Hematopoietic multipotent progenitor cell (in vitro differentiated cells): ENCODE measurements around the gene RARS2. TPM values are rescaled to one million over a fixed set of nuclear protein-coding genes. Genes with fewer than 3 reads are reported as not detected.
"Not testable (repeated sequence)": the region's sequence is repeated elsewhere in the genome, so short reads cannot be mapped to it uniquely, and the experiment has no call there.

Experiments used
- DNase-seq, 3 donors: peaks; one replicate each; pipeline ENCODE4 v3.0.0-alpha.2; 2011 to 2015; ENCODE audit warnings: low read depth in 2 of 3, low spot score in 2 of 3
- small RNA-seq: library from RNA; depleted of rRNA; stranded (forward); fragments of <200 nt; gene quantifications from one replicate; pipeline ENCODE3, GENCODE V24; 2012
- total RNA-seq: library from RNA; depleted of rRNA; stranded (reverse); fragments of >200 nt; gene quantifications from one replicate; pipeline ENCODE4 v1.2.3, GENCODE V29; 2012

The RARS2 gene
- total RNA-seq, 1 donor = 7.0 TPM

DNA sequence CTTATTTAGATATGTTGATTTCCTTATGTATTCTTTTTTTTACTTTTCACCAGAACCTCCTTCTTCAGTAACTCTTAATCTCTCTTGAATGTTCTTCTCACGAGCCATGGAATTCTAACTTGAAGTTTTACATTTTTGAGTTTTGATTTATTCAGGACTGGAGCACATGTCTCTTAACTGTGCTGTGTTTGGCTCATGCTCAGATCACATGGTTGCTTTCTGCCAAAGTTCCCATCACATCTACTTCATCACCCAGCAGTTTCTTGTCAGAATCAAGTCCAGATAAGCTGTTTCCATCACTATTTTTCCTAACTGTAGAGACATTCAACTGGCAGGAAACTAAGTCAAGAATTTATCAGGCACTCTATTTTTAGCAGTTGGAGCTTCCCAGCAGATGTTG lies 85.3 kb downstream of the RARS2 start:
- DNase-seq = no peak

DNA sequence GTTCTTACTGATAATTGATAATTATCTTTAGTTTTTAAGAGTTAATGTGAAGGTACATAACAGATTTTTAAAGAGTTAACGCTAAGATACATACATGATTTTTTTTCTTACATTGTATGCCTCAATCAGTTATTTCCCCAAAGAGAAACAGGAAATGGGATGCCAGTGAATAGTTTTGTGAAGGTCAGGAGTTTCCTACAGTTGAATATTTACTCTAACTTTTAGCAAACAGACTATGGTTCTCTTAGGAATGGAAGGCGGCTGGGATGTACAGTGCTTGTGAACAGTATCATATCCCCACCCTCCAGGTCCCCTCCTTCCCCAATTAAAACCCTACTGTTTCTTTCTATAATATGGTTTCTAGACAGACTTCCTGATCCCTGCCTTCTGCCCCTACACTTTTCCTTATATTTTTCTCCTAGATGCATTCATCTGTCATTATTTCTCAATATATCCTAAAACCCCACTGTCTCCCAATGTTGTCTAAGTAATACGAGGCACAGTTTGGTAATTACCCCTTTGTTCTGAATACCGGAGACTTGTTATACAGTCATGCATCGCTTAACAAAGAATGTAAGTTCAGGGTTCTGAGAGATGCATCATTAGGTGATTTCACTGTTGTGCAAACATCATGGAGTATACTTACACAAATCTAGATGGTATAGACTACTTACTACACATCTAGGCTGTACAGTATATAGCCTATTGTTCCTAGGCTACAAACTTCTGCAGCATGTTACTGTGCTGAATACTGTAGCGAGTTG lies 87.8 kb downstream of the RARS2 start:
- DNase-seq = no peak

DNA sequence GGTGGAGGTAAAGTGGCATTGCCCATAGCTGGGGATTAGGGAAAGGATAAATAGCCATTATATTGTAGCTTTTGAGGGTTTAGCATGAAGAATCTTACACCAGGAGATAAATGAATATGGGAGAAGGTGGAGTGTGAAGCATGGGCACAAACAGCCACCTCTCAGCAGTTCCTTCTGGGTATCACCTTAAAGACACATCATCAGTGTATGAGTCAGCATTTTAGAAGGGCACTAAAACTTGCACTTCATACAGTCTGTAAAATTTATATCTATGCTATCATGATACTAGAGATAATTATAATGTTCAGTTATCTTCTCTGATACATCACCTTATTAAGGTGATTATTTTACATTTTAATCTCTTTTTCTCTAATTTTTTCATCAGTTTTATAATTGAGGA lies 91.7 kb downstream of the RARS2 start:
- no peak for DNase-seq

DNA sequence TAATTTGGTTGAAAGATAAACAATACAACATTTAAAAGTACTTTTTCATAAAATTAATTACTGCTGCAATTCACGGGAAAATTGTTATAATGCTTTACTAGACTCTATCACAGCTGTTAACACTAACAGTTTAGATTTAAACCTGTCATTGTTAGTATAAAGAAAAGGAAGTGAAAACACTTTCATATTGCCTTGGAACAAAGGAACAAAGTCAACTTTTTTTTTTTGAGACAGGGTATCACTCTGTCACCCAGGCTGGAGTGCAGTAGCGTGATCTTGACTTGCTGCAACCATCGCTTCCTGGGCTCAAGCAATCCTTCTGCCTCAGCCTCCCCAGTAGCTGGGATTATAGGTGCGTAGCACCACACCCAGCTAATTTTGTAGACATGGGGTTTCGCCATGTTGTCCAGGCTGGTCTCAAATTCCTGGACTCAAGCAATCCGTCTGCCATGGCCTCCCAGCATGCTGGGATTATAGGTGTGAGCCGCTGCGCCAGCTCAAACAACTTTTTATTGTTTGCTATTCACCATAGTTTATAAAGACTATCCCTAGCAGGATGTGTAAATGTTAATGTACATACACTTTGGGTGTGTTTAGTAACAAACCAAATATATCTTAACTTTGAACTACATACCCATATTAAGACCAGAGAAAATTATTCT lies 94.9 kb downstream of the RARS2 start:
- DNase-seq = no peak

DNA sequence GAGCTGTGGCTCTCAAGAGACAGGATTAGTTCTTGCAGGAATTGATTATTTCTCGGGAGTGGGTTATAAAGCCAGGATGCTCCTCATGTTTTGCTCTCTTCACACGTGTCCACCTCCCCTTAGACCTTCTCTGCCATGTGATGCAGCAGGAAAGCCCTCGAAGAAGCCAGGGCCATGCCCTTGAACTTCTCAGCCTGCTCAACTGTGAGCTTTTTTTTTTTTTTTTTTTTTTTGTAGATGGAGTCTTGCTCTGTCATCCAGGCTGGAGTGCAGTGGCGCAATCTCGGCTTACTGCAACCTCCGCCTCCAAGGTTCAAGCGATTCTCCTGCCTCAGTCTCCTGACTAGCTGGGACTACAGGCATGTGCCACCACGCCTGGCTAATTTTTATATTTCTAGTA lies 100.5 kb downstream of the RARS2 start:
- not testable (repeated sequence) for DNase-seq

DNA sequence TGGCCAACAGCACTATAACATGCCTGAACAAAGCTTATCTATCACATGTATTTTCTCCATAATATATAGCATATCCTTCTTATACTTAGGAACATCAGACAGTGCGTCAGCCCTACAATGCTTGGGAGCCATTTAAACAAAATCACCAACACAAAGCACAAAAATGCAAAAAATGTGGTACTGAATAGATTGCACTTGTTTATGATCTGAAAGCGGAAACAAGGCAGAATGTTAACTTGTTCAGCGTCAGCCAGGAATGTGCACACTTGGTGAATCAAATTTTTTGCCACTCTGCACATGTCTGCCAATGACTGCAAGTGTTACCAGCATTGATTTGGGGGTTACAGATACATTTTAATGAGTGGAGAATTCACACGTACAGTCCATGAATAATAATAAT lies 102.2 kb downstream of the RARS2 start:
- no peak for DNase-seq

DNA sequence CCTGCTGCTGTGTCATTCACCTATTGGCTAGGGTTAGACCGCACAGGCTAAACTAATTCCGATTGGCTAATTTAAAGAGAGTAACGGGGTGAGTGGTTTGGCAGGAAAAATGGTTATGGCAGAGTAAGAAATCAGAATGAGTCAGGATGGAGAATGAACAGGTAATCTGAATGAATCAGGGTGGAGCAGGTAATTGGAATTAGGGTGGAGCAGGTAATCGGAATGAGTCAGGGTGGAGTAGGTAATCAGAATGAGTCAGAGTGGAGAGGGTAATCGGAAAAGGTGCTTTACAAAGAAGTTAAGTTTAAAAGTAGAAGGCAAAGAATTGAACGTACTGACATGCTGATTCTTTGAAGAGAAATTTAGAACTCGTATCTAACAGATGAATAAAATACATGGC lies 105.3 kb downstream of the RARS2 start:
- DNase-seq = no peak

DNA sequence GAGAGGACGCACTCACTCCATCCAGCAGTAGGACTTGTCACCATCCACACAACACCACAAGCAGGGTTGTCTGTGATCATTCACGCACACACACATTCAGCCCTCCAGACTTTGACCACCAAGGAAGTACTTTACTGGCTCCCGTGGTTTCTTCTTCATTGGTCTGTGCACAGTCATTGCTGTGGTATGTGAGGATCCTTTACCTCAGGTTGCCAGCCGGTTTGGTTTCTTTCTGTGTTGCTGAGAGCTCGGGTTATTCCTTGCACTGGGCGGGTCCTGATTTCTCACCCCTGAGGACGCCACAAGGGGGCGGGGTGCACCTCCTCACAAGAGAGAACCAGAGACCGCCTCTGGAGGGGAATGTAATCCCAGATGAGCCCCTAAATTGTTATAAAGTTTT lies 105.9 kb downstream of the RARS2 start:
- peak in 2 of 3 donors; percentile 19 to 34 for DNase-seq

DNA sequence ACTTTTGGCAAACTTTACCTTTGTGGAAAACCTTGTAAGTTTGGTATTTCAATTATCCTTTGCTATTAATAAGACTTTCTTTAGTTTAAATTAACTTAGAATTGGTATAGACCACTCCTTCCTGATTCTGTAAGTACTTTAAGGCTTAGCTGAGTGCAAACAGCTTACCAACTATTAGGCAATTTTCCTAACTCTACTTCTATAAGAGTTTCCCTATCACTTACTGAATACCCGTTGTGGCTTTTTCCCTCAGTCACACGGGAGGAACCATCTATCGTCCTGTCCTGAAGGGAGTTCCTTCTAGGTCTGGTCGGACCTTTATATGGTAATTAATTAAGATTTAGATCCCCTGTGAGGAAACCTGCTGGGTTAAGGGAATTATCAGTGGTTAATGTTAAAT lies 107.4 kb downstream of the RARS2 start:
- no peak for DNase-seq

DNA sequence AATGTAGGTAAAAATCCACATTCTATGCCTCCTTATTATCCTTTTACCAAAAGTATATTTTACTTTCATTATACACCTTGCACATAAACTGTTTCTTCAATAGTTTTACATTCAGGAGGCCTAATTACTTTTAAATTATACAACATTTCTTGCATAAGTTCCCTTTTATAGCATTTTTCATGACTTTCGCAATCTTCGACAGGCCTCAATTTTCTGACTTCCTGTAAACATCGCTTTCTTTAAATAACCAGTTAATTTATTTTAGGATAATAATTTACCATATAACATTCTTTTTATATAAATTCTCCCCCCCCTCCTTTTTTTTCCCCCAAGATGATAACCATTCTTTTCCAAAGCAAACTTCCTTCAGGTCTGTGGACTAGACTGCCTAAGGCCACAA lies 107.9 kb downstream of the RARS2 start:
- no peak for DNase-seq

DNA sequence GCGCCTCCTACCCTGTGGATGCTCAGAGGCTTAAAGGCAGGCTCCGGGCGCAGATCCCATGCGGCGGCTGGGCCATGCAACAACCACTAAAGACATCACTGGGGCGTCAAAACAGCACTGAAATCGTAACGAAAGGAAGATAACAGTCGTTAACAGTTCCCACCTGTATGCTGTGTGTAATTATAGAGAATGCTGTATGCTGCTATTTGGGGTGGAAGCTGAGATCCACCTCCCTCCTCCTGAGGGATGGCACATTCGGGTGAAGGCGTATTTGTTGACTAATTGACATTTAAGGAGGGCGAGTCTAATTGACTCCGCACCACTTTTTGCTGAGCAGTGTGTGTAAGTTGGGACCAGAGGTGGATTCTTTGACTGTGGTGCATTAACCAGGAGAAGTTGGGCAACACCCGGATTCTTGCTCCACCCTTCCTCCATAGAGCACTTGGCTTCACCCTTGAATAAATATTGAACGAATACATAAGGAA lies 116.3 kb downstream of the RARS2 start:
- peak in 1 of 3 donors; percentile 76 for DNase-seq

DNA sequence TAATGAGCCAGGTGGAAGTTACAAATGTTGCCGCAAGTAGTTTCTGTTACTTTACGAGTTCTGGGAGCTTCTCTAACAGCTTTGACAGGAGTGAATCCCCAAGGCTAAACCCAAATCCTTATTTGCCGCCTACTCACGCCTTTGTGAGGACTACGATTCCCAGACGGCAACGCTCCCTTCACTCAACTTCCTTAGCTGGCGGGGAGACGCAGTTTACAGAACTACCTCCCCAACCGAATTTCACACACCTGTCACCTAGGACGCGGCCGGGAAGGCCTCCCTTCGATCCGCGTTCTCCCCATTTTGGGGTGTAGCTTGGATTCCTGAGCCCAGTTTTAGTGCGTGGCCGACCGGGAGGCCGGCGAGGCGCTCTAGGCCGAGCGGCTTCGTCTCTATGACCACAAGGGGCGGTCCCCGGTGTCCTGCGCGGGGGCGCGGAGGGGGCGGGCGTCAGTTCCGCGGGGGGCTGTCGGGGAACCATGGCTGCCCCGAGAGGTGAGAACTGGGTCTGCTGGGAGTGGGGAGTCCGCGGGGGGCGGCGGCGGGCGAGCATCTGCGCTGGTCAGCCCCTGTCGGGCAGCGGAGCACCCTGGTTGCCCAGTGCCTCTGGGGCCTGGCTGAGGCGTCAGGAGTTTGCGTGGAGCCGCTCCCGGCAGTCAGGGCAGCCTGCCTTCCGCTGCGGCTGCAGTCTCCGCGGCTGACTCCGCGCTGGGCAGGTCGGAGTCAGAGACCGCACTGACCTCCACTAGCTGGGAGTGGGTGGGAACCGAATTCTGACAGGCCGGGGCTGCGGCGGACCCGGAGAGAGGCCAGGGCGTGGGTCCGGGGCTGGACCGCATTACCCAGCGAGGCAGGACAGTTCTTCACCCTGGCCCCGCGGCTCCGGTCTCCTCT lies 117.0 kb downstream of the RARS2 start, which contains the start of gene SLC35A1:
Gene SLC35A1, plus strand, starts transcription at position 450 of the 894 bp plus-strand sequence. Its CDS starts 30 bp downstream, at position 480.
- DNase-seq = peak; percentile 66 to 87 (median 83)

DNA sequence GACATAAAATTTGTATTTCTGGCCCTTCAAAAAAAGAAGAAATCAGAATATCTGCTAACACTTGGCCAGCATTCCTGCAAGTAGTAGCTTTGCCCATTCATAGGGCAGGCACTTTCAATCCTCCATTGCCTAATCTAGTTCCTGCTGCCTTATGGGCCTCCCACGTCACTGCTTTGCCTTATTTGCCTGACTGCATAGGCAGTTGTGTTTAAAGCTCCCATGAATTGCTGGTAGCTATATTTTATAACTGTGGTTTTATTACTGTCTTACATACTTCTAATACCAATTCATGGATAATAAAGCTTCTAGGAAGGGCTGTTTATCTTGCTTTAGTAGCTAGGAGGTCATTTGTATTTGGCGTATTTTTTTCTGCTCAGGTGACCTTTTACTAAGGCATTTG lies 124.7 kb downstream of the RARS2 start:
- DNase-seq = no peak

Small RNA genes within 50 kb of the gene (small RNA-seq; reads per million reads assigned to genes)
- not detected for gene RNU6-444P

Other genes starting within 250 kb of the RARS2 start
- gene C6orf163, start 245.2 kb downstream of the RARS2 start, total RNA-seq = 0.81 TPM
- under 0.01 TPM for gene CFAP206, start 182.0 kb downstream of the RARS2 start, total RNA-seq
- 10.5 TPM for gene SLC35A1, start 117.0 kb downstream of the RARS2 start, total RNA-seq
- gene ORC3, start 148 bp upstream of the RARS2 start, total RNA-seq = 7.8 TPM
- 27.2 TPM for gene AKIRIN2, start 112.2 kb upstream of the RARS2 start, total RNA-seq